SHP77 treated with DMSO at 0.1 percent for 48 hours (cell line): Measurements from ENCODE around the gene CCDC82.

Source experiments
- DNase-seq: peaks from one replicate; lab custom pipeline; 2025; lab: John Stamatoyannopoulos, UW

CCDC82 gene

DNA sequence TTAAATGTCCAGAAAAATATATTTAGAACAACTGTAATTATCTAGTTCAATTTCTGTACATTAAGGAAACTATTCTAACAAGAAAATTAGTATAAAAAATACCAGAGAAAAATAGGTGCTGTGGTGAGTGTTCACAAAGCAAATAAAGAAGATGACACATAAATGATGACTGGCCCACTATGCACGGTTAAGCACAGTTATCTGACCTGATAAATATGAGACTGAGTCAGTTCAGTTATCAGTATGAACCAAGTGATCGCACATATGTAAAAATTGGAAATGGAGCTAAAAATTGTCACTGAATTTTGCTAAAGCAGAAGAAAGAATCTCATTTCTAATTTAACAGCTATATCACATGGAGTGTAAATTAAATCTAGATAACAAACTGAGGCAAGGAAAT, 27.9 kb downstream of the CCDC82 start:
- no peak for DNase-seq

- DNase-seq = no peak
Observed at GRCh38 chr11:96358321-96358720, 31.4 kb downstream of the CCDC82 start.

DNA sequence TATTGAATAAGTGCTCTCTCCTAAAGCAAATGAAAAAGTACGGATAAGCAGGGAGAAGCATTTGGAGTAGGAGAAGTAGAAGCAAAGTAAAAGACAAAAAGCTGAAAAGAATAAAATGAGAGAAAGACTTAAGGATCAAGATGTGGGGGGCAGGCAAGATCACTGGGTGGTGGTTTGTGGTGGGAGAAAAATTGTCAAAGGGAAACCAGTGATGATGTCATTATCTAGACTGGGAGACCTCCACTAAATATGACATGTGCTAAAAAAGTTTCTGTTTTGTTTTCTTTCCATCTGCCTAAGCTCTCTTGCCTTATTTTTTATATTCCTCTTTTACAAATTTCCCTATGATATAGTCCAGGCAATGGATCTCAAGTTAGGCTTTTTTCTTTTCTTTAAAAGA, 31.9 kb downstream of the CCDC82 start:
- DNase-seq = no peak

- DNase-seq = no peak
Observed at GRCh38 chr11:96356848-96357247, 32.9 kb downstream of the CCDC82 start.

DNA sequence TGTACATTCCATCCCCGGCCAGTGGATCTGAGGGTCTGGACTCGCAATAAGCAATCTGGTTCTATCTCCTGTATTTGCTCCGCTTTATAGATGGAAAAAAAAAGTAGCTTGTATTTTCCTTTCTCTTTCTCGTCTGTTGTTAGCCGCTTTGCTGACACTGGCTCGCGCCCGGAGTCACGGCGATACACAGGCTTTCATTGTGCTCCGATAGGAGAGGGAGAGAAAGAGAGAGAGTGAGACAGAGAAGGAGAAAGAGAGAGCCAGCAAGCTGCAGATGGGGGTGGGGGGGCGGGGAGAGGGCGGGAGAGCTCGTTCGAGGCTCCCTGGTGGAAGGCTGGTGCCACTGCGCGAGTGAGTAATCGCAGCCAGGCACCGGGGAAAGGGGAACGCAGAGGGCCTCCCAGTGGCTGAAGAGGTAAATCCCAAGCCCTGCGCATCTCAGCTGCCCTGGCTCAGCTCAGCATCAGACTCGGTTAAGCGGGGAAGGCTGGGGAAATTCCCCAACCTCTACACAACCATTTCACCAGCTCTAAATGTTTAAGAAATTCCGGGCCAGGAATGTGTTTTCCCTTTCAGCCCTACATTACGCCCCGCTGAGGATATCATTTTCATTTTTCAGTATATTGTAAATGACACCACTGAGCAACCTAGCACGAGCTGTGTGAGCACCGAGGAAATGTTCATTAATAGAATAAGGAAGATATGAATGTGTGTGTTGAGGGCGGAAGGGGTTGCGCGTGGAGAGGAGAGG, 46.6 kb downstream of the CCDC82 start, which contains the start of gene MAML2:
Gene MAML2 (minus strand): TSS at position 235 of the 751 bp plus-strand sequence. CDS start 1,300 bp downstream, outside the sequence.
- DNase-seq = peak; percentile 43

DNA sequence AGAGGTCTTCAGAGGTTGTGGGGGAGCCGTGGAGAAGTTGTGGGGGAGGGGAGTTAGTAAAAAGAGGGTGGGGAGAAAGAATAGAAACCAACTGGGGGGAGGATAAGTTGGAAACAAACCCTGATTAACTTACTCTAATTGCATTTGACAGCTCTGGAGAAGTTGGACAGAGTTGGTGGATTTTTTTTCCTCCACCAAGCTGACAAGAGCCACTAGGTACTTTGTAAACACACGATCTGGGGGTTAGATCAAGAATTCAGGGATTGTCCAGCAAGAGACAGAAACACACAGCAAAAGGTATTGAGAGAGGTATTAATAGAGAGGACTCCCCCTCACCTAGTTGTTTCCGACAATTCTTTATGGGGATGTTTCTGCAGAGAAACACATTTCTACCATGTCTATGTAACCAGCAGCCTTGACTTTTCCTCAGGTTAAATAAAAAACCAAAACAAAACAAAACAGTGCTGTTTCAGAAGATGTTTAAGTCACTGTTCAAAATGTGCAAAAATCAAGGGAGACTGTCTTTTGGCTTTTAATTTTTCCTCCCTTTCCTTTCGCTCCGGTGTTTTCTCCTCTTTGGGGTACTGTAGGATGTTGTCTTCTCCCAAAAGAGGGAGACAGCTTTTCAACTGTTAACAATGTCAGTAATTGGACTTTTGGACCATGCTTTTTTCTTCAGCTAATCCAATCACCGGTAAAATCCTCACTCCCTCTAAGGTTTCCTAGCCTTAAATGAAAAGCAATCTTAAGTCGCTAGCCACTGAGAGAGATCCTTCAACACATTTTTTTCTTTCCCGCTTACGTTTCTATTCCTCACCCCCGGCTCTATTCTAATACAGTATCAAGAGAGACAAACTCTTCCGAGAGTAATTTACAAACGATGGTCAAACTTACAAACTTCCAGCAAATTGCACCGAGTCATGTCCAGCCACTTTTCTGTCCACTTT, 47.4 kb downstream of the CCDC82 start:
- no peak for DNase-seq

DNA sequence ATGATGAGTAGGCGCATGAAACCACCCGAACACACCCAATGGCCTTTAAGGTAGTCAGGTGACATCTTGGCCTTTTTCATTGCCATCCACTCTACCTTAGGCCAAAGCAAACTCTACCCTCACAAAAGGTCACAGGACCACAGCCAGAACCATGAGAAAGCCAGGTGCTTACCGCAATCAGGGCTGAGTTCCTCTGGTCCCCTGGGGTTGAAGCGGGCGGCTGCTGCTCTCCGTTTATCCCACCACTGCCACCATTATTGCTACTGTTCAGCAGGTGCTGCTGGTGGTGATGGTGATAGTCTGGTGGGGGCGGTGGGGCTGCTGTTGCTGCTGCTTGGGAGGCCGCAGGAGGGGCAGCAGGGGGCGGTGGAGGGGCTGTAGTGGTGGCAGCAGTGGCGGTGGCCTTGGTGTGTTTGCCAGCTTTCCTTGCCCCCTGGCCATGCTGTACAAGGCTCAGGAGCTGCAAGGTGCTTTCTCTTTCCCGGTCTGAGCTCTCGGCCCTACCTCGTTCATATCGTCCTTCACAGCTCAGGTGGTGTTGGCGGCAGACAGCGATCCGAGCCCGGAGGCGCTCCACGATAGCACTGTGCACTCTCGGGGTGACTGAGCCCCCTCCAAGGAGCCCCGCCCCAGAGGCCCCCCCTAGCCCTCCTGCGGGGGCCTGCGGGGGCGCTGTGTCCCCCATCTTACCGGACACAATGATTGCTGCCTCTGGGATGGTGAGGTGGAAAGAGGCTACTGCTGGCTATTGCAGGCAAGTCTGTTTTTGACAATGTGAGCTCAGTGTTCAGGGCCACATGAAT, 48.3 kb downstream of the CCDC82 start:
- no peak for DNase-seq

GRCh38 chr11:96340555-96340885, 49.2 kb downstream of the CCDC82 start:
- no peak for DNase-seq

DNA sequence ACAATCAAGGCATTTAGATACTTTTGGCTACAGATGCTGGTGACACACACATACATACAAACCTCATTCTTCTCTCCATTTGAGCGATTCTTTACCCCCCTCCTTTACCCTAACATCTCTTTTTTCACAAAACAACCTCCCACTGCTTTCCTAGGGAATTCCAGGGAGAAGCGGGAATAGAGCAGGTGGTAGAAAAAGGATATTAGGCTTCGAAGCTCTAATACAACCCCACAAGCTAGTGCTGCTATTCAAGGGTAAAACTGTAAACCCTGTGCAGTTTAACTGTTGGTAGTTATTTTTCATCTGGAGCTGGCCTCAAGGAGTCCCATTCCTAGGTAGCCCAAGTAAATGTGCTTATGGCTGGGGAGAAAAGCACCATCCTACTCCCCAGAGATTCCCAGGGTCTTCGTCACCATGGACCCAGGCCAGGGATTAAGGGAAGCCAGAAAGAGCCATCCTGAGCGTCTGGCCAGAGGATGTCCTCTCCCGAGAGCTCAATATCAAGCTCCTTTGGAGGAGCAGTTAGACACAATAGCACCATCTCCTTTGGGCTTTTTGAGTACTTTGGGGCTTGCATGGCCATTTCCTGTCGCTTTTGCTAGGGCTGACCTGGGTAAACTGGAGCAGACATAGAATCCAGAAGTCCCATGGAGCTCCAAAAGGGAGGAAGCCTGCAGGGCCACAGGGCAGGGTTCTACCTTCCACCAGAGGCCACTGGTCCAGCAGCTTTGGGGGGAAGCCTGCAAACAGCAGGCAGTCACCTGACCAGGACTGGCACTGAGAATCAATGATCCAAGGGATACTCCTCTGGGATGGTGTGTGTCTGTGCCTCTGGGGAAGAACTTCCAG, 49.8 kb downstream of the CCDC82 start:
- DNase-seq = no peak

GRCh38 chr11:96338910-96339705, 50.6 kb downstream of the CCDC82 start:
- DNase-seq = no peak

DNA sequence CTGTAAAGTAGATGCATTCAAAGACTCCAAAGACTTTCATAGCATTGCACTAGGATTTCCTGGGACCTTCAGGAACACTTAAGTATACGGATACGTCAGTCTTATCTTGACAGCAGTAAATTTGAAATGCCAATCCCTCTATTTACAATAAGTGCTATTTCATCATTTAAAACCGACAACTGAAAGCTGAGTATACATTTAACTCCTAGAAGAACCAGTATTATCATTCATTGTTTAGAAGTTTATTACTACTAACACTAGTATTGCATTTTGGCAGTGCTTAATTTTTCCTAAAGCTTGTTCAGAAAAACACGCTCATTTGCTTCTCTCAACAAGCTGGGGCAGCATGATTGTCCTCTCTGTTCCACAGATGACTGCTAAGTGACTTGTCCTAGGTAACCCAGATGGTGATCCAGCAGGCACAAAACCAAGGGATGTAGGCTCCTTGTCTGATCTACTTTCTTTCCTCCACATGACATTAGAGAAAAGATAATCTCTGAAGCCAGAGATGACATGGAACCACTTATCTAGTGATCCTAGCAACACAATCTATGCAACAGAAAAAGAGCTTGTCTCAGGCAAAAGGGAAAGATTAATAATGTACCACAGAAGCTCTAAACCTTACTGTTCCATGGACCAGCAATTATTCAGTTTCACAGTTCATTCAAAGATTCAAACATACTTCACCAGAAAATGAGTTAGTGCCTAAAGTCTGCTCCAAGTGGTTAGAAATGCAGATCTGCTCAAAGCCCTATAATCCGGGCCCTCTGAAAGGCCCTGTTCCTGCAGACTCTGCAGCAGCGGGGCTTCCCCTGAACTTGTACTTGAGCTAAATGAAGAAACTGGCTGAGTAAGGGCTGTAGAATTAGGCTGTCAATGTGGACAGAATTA, 51.9 kb downstream of the CCDC82 start:
- no peak for DNase-seq

DNA sequence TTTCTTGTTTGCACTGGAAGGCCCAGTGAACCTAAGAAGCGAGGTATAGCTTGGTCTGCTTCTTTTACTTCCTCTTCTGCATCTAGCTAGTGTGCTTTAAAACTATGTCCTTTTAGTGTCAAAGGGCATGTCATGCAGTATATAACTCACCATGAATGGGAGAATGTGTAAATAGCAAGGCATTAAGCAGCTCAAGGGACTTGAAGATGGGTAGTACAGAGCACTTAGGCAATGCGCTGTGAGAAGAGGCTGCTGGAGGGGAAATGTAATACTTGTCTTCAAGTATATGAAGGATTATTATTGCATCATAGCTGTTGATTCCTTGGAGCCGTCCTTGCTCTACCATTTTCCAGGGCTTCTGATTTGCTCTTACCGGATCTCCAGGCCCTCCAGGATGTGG, 54.3 kb downstream of the CCDC82 start:
- no peak for DNase-seq

DNA sequence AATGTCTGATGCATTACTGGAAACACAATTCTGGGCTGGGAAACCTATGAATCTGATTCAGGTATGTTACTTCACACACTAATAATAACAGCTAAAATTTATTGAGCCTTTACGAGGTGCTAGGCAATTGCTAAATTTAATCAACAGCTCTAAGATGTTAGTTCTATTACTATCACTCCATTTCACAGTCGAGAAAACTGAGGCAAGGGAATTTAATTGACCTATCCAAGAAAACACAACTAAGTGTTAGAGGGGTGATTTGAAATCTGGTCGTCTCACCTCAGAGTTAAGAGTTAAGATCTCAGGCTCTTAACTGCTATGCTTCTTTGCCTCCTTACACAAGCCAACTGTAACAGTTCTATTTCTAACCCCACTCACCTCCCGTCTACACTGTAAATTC, 55.5 kb downstream of the CCDC82 start:
- DNase-seq = no peak

- DNase-seq = no peak
Observed at GRCh38 chr11:96333191-96333719, 56.5 kb downstream of the CCDC82 start.

DNA sequence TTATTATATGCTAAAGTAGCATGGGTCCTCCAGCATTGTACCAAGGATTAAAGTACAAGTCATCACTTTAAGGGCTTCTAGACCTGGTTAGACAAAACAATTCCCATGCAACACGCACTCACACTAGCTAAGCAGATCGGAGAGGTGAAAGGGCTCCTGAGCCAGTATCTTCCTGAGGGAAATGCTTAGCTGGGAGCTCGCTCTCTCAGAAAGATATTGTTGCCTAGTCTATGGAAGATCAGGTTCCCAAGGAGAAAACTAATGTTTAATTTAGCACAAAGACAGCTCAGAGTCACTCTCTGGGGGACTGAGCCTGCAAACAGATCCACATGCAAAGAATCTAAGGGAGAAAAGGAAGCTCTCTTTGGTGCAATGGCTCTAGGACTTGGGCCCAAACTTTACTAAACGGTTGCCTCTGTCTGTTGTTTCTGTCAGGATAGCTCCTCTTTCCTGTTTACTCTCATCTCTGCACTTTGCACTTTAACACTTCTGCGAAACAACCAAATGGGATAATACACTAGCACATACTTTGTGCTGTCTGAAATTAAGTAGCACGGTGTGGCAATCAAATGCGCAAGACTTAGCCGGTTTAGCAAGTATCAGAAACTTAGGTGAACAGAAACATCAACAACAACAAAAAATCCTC, 57.5 kb downstream of the CCDC82 start:
- no peak for DNase-seq

DNA sequence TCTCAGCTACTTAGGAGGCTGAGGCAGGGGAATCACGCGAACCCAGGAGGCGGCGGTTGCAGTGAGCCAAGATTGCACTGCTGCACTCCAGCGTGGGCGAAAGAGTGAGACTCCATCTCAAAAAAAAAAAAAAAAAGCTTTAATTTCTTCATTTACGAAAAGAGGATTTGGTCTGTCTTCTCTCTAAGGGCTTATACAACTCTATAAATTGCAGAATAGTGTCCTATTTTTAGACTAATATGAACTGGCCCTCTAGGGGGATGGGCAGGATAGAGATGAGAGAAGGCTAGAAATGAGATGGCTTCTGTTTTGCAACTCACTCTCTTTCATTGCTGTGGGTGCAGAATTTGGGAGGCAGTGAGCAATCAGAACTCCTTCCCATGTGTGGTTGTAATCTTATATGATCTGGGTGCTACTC, 58.0 kb downstream of the CCDC82 start:
- no peak for DNase-seq

GRCh38 chr11:96330511-96330859, 59.2 kb downstream of the CCDC82 start:
- no peak for DNase-seq

DNA sequence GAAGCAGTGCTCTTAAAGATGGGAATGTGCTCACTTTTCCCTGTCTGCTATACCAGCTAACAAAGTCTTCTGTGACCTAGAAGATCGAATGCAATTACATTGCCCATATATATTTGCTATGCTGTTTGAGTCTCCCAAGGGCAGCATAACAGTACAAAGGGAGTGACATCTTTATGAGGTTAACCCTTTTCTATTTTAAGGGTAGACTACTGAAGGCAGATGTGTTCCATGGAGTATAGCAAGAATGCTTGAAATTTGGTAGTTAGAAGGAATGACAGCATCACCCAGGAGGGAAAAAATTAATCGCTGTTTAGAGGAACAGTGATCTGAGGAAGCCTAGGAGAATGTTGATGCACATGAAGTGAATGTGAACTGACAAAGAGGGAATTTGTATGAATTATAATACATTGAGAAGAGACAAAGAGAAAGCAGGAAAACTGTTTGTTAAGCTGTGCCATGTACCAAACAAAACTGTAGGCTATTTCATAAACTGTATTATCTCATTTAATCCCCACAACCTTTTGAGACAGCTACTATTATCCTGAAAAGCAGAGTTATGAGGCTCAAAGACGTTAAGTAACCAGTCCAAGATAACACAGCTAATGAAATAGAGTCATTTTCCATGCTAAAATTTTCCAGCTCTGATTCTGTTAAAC, 59.7 kb downstream of the CCDC82 start:
- DNase-seq = no peak
